Measurements from ENCODE around the gene VAPB.
"Not testable (repeated sequence)": the region's sequence is repeated elsewhere in the genome, so short reads cannot be mapped to it uniquely, and the experiment has no call there.

Gene VAPB

DNA sequence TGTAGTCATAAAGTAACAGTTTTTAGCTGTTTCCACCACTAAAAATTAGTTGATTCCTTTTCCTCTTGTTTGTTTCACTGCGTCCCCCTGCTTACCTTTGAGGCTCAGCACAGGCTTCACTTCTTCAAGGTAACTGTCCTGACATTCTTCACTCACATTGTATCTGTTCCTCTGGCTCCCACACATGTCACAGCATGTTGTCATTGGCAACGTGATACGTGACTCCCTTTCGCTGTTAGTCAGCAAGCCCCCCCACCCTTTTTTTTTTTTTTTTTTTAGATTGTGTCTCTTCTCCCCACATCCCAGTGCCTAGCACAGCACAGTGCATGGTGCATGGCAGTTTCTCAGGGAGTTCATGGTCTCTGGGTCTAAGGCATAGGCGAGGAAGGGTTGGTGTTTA lies 13.3 kb downstream of the VAPB start:
- no peak overlapping the region for H3K27ac ChIP-seq (ENCODE audit: low read depth, low read length)
- peaks cover 6% of the 10 kb centered on the region for H3K4me1 ChIP-seq (ENCODE audit: control insufficient read depth, insufficient read depth, low read length)
- no peaks in the 10 kb centered on the region for H3K36me3 ChIP-seq (ENCODE audit: control insufficient read depth, insufficient read depth, low read length)
- H3K9ac ChIP-seq (ENCODE audit: low read length), result no peak overlapping the region
- H3K27me3 ChIP-seq (ENCODE audit: control insufficient read depth, insufficient read depth, low read length), result no peaks in the 10 kb centered on the region
- no peak overlapping the region for H3K4me3 ChIP-seq (ENCODE audit: low read length)

DNA sequence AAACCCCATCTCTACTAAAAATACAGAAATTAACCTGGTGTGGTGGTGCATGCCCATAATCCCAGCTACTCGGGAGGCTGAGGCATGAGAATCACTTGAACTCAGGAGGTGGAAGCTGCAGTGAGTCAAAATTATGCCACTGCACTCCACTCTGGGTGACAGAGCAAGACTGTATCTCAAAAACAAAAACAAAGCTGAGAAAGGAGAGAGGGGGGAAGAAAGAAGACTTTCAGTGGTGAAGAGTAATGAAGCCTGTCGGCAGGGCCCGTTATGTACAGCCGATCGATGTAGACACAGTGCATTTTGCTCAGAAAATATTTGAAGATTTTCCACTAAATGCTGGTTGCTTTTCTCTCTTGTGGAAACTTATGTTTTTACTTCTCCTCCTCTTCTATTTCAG lies 13.8 kb downstream of the VAPB start:
- Histone ChIP-seq H3K27me3 (ENCODE audit: control insufficient read depth, insufficient read depth, low read length) (no peaks in the 10 kb centered on the region), H3K4me3 (ENCODE audit: low read length) (no peak overlapping the region), H3K4me1 (ENCODE audit: control insufficient read depth, insufficient read depth, low read length) (peaks cover 6% of the 10 kb centered on the region), H3K9ac (ENCODE audit: low read length) (no peak overlapping the region), H3K36me3 (ENCODE audit: control insufficient read depth, insufficient read depth, low read length) (no peaks in the 10 kb centered on the region), H3K27ac (ENCODE audit: low read depth, low read length) (no peak overlapping the region)

GRCh38 chr20:58403272-58403671 lies 14.2 kb downstream of the VAPB start:
- Histone ChIP-seq H3K36me3 (ENCODE audit: control insufficient read depth, insufficient read depth, low read length) (no peaks in the 10 kb centered on the region), H3K4me3 (ENCODE audit: low read length) (no peak overlapping the region), H3K4me1 (ENCODE audit: control insufficient read depth, insufficient read depth, low read length) (peaks cover 6% of the 10 kb centered on the region), H3K9ac (ENCODE audit: low read length) (no peak overlapping the region), H3K27ac (ENCODE audit: low read depth, low read length) (no peak overlapping the region), H3K27me3 (ENCODE audit: control insufficient read depth, insufficient read depth, low read length) (no peaks in the 10 kb centered on the region)

- Histone ChIP-seq H3K27ac (ENCODE audit: low read depth, low read length) (no peak overlapping the region), H3K9ac (ENCODE audit: low read length) (no peak overlapping the region), H3K27me3 (ENCODE audit: control insufficient read depth, insufficient read depth, low read length) (no peaks in the 10 kb centered on the region), H3K4me1 (ENCODE audit: control insufficient read depth, insufficient read depth, low read length) (peaks cover 12% of the 10 kb centered on the region), H3K36me3 (ENCODE audit: control insufficient read depth, insufficient read depth, low read length) (no peaks in the 10 kb centered on the region), H3K4me3 (ENCODE audit: low read length) (no peak overlapping the region)
Measured at GRCh38 chr20:58405504-58406291, 16.7 kb downstream of the VAPB start.

GRCh38 chr20:58406422-58407001 lies 17.5 kb downstream of the VAPB start:
- H3K27ac ChIP-seq (ENCODE audit: low read depth, low read length), result no peak overlapping the region
- H3K4me3 ChIP-seq (ENCODE audit: low read length), result no peak overlapping the region
- H3K4me1 ChIP-seq (ENCODE audit: control insufficient read depth, insufficient read depth, low read length), result peaks cover 12% of the 10 kb centered on the region
- H3K36me3 ChIP-seq (ENCODE audit: control insufficient read depth, insufficient read depth, low read length), result no peaks in the 10 kb centered on the region
- no peak overlapping the region for H3K9ac ChIP-seq (ENCODE audit: low read length)
- no peaks in the 10 kb centered on the region for H3K27me3 ChIP-seq (ENCODE audit: control insufficient read depth, insufficient read depth, low read length)

DNA sequence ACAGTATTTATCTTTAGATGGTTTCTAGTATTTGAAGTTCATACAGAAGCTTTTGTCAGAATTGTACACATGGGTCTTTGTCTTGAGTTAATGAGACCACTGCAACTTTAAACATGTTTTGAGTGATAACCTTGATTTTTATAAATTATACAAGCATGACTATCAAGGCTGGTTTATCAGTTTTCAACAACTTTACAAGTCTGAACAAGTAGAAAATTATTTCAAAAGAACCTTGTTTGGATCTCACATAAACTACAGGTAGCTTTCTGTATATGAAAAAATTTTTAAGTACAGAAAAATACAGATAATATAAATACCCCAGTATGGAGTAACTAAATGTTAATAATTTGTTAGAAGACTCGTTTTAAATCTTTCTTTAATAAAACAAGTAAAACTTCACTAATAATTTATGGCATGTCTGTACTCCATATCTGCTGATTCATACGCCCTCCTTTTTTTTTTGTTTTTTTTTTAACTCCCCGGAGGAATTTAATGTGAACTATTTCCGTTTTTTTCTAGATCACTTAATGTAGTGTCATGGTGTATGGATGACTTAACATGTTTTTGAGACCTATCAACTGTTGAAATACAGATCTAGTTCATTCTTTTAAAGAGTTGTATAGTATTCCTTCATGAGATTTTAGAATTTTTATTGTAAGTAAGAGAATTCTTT lies 18.3 kb downstream of the VAPB start:
- peaks cover 12% of the 10 kb centered on the region for H3K4me1 ChIP-seq (ENCODE audit: control insufficient read depth, insufficient read depth, low read length)
- H3K4me3 ChIP-seq (ENCODE audit: low read length), result no peak overlapping the region
- no peak overlapping the region for H3K27ac ChIP-seq (ENCODE audit: low read depth, low read length)
- no peaks in the 10 kb centered on the region for H3K27me3 ChIP-seq (ENCODE audit: control insufficient read depth, insufficient read depth, low read length)
- H3K9ac ChIP-seq (ENCODE audit: low read length), result no peak overlapping the region
- no peaks in the 10 kb centered on the region for H3K36me3 ChIP-seq (ENCODE audit: control insufficient read depth, insufficient read depth, low read length)

GRCh38 chr20:58407966-58408557 lies 19.0 kb downstream of the VAPB start:
- Histone ChIP-seq H3K9ac (ENCODE audit: low read length) (no peak overlapping the region), H3K27ac (ENCODE audit: low read depth, low read length) (no peak overlapping the region), H3K36me3 (ENCODE audit: control insufficient read depth, insufficient read depth, low read length) (no peaks in the 10 kb centered on the region), H3K4me1 (ENCODE audit: control insufficient read depth, insufficient read depth, low read length) (peaks cover 12% of the 10 kb centered on the region), H3K27me3 (ENCODE audit: control insufficient read depth, insufficient read depth, low read length) (no peaks in the 10 kb centered on the region), H3K4me3 (ENCODE audit: low read length) (no peak overlapping the region)

GRCh38 chr20:58408603-58409246 lies 19.7 kb downstream of the VAPB start:
- Histone ChIP-seq H3K9ac (ENCODE audit: low read length) (no peak overlapping the region), H3K27me3 (ENCODE audit: control insufficient read depth, insufficient read depth, low read length) (no peaks in the 10 kb centered on the region), H3K4me3 (ENCODE audit: low read length) (no peak overlapping the region), H3K36me3 (ENCODE audit: control insufficient read depth, insufficient read depth, low read length) (no peaks in the 10 kb centered on the region), H3K27ac (ENCODE audit: low read depth, low read length) (no peak overlapping the region), H3K4me1 (ENCODE audit: control insufficient read depth, insufficient read depth, low read length) (peaks cover 12% of the 10 kb centered on the region)

DNA sequence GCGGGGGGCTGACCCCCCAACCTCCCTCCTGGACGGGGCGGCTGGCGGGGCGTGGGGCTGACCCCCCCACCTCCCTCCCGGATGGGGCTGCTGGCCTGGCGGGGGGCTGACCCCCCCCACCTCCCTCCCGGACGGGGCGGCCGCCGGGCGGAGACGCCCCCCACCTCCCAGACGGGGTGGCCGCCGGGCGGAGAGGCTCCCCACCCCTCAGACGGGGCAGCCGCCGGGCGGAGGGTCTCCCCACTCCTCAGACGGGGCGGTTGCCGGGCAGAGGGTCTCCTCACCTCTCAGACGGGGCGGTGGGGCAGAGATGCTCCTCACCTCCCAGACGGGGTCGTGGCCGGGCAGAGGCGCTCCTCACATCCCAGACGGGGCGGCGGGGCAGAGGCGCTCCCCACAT lies 25.2 kb downstream of the VAPB start:
- not testable (repeated sequence) for H3K4me1 ChIP-seq (ENCODE audit: control insufficient read depth, insufficient read depth, low read length); H3K9ac ChIP-seq (ENCODE audit: low read length); H3K27me3 ChIP-seq (ENCODE audit: control insufficient read depth, insufficient read depth, low read length); H3K27ac ChIP-seq (ENCODE audit: low read depth, low read length); H3K4me3 ChIP-seq (ENCODE audit: low read length); H3K36me3 ChIP-seq (ENCODE audit: control insufficient read depth, insufficient read depth, low read length)

DNA sequence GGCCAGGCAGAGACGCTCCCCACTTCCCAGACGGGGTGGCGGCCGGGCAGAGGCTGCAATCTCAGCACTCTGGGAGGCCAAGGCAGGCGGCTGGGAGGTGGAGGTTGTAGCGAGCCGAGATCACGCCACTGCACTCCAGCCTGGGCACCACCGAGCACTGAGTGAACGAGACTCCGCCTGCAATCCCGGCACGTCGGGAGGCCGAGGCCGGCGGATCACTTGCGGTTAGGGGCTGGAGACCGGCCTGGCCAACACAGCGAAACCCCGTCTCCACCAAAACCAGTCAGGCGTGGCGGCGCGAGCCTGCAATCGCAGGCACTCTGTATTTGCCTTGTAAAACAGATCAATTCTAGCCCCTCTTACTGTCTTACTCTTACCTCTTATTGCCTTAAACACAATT lies 25.8 kb downstream of the VAPB start:
- H3K4me1 ChIP-seq (ENCODE audit: control insufficient read depth, insufficient read depth, low read length); H3K27ac ChIP-seq (ENCODE audit: low read depth, low read length); H3K27me3 ChIP-seq (ENCODE audit: control insufficient read depth, insufficient read depth, low read length); H3K4me3 ChIP-seq (ENCODE audit: low read length); H3K9ac ChIP-seq (ENCODE audit: low read length); H3K36me3 ChIP-seq (ENCODE audit: control insufficient read depth, insufficient read depth, low read length): not testable (repeated sequence)

GRCh38 chr20:58416057-58416456 lies 27.0 kb downstream of the VAPB start:
- Histone ChIP-seq H3K27ac (ENCODE audit: low read depth, low read length) (no peak overlapping the region), H3K9ac (ENCODE audit: low read length) (no peak overlapping the region), H3K4me3 (ENCODE audit: low read length) (no peak overlapping the region), H3K27me3 (ENCODE audit: control insufficient read depth, insufficient read depth, low read length) (no peaks in the 10 kb centered on the region), H3K36me3 (ENCODE audit: control insufficient read depth, insufficient read depth, low read length) (peaks cover 10% of the 10 kb centered on the region), H3K4me1 (ENCODE audit: control insufficient read depth, insufficient read depth, low read length) (no peaks in the 10 kb centered on the region)

DNA sequence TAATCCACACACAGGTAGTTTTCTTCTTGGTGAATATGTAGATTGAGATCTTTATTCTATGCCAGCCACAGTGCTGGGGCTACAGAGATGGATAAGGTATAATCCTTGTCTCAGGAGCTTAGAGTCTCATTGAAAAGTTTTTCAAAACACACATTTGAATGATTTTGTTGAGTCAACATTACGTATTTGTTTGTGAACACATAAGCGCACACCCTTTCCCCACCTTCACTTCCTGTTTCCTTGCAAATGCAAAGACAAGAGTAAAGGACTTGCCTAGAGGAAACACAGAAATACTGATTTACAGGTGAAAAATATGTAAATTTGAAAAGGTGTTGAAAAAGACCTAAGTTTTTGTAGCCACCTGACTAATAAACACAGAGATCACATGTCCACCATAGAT lies 27.8 kb downstream of the VAPB start:
- Histone ChIP-seq H3K27me3 (ENCODE audit: control insufficient read depth, insufficient read depth, low read length) (no peaks in the 10 kb centered on the region), H3K36me3 (ENCODE audit: control insufficient read depth, insufficient read depth, low read length) (peaks cover 10% of the 10 kb centered on the region), H3K4me1 (ENCODE audit: control insufficient read depth, insufficient read depth, low read length) (no peaks in the 10 kb centered on the region), H3K9ac (ENCODE audit: low read length) (no peak overlapping the region), H3K4me3 (ENCODE audit: low read length) (no peak overlapping the region), H3K27ac (ENCODE audit: low read depth, low read length) (no peak overlapping the region)
